ENCODE results near the gene RNF14.

RNF14 gene

GRCh38 chr5:141976176-141976575, 7.3 kb downstream of the RNF14 start:
- no peak for DNase-seq (ENCODE audit: low read depth in 2 of 2)

- DNase-seq (ENCODE audit: low read depth in 2 of 2), result no peak
These were observed 9.5 kb downstream of the RNF14 start for GRCh38 chr5:141978389-141978788.

DNA sequence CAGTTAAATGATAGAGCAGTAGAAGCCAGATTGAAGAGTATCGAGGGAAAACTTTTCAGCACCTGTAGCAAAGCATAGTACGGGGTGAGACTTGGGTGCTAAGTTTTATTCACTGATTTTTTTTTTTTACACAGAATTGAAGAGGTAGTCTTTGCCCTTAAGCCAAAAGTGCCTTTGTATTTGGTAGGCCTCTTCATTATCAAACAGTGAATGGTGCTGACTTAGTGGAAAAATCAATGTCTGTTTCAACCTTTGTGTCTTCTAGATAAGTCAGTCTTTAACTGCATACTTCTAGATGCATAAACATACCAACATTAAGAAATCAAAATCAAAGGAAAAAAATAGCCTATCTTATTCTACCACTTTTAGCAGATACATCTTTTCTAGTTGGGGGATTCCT, 13.7 kb downstream of the RNF14 start:
- no peak for DNase-seq (ENCODE audit: low read depth in 2 of 2)

- no peak for DNase-seq (ENCODE audit: low read depth in 2 of 2)
These were observed 17.2 kb downstream of the RNF14 start for GRCh38 chr5:141986072-141986471.

- no peak for DNase-seq (ENCODE audit: low read depth in 2 of 2)
These were observed 20.8 kb downstream of the RNF14 start for GRCh38 chr5:141989720-141990119.

DNA sequence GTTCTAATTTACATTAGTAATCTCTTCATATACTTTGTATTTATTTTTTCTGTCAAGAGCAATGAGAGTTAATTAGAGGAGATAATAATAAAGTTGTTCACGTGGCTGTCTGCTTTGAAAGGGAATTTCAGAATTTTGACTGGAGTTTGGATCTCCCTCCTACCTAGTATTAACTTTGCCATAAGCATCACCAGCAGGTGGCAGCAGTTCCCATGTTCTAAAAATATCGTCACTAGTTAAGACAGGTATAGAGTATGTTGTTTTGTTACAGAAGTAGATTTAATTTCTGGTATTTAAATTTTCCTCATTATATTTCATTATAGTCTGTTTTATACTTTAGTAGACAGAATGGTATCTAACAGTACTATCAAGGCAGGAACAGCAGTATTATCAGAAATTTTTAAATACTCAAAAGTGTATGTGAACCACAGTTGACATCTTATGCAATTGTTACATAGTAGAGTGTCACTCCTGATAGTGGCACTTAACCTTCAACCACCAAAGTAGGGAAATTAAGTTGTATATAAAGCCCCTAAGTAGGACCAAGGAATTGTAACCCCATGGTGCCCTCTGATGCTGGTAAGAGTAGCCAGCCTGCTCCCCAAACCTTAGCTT, 23.6 kb downstream of the RNF14 start:
- peak; percentile 48 to 76 for DNase-seq (ENCODE audit: low read depth in 2 of 2)

DNA sequence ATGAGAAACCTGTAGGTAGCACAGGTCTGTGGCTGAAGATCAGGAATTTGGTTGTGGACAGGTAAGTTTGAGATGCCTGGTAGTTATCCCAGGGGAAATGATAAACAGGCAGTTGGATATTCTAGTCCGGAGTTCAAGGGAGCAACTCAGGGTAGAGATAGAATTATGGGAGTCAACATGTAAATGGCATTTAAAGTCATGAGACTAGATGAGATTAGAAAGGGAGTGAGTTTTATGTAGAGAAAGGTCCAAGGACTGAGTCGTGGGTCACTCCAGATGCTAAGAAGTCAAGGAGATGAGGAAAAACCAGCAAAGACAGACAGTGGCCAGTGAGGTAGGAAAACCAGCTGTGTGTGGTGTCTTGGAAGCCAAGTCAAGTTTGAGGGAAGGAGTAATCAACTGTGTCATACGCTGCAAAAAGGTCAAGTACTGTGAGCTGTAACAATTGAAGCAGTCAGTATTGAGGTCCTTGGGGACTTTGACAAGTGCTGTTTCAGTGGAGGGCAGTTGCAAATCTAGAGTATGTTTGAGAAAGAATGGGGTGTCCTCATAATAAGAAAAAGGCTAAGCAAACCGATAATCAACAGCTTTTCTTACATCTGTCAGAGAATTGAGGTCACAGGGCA, 25.7 kb downstream of the RNF14 start:
- no peak for DNase-seq (ENCODE audit: low read depth in 2 of 2)

DNA sequence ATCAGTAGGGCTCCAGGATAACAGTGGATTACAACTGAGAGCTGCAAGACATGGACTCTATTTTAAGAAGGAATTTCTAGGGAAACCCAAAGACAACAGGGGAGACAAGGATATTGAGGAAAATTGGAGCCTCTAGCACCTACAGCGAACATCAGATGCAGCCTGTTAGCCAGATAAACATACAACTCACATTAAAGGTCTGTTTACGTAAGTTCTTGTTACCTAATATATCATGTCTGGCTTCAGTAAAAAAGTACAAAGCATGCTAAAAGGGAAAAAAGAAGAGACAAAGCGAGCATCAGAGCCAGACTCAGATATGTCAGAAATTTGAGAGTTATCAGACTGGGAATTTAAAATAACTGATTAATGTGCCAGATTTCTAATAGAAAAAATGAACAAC, 26.8 kb downstream of the RNF14 start:
- no peak for DNase-seq (ENCODE audit: low read depth in 2 of 2)

DNA sequence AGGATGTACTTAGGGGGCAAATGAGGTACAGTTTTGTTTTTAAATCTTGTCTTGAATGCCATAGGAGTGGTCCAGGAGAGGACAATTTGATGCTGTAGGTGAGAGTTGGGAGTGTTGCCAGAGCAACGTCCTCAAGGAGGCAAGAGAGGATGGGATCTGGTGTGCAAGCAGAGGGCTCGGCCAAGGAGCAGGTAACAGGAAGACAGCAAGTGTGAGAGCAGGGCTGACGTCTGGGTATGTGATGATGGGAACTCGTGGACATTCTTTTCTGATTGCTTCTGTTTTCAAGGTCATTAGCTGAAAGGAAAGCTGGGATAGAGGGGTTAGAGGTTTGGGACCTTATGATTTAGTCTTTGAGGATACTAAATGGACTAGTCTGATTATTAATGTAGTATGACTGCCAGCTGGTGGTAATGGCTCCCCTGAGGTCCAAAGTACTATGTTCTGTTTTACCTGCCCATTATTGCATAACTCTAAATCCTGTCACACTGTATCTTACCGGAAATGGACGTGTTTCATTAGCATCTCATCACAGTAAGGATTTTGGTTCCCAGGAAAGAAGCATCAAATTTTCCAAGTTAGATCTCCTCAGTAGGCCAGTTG, 28.6 kb downstream of the RNF14 start:
- DNase-seq (ENCODE audit: low read depth in 2 of 2), result no peak

GRCh38 chr5:142000173-142000572, 31.3 kb downstream of the RNF14 start:
- DNase-seq (ENCODE audit: low read depth in 2 of 2), result no peak

- no peak for DNase-seq (ENCODE audit: low read depth in 2 of 2)
These were observed 32.0 kb downstream of the RNF14 start for GRCh38 chr5:142000704-142001484.

DNA sequence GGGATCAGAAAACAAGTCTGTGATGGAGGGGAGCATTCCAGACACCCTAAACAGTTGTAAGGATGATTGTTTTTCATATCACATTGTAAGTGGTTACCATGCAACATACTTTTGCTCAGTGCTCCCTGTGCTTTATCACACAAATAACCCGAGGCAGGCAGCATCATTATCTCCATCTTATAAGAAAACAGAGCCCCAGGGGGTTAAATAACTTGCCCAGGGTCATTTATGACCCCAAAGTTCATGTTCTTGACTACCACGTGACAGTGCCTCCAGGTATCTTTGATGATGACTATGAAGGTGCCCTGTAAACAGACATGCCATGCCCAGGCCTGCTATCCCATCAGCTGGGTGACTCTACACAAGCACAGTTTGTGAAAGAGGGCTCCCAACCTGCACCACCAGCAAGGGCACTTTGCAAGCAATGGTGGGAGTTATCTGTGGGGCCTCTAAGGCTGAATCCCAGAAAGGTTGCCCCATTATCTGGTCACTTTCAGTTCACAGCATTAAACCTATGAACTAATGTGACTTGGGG, 34.4 kb downstream of the RNF14 start:
- no peak for DNase-seq (ENCODE audit: low read depth in 2 of 2)

- DNase-seq (ENCODE audit: low read depth in 2 of 2), result no peak
These were observed 37.7 kb downstream of the RNF14 start for GRCh38 chr5:142006363-142007236.

DNA sequence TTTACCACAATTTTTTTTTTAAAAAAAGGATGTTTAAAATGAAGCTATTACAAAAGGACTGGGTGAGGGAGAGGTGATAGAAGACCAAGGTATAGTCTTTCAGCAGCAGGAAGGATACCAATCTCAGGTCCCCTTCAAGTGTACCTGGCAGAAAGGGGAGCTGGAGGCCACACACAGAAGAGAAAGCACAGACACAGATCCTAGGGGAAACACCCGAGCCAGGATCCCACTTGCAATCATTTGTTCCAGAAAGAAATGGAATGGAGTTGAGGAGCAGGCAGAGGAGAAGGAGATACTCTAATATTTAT, 38.3 kb downstream of the RNF14 start:
- no peak for DNase-seq (ENCODE audit: low read depth in 2 of 2)

GRCh38 chr5:142008813-142009212, 39.9 kb downstream of the RNF14 start:
- no peak for DNase-seq (ENCODE audit: low read depth in 2 of 2)

- DNase-seq (ENCODE audit: low read depth in 2 of 2), result no peak
These were observed 41.0 kb downstream of the RNF14 start for GRCh38 chr5:142009886-142010285.

DNA sequence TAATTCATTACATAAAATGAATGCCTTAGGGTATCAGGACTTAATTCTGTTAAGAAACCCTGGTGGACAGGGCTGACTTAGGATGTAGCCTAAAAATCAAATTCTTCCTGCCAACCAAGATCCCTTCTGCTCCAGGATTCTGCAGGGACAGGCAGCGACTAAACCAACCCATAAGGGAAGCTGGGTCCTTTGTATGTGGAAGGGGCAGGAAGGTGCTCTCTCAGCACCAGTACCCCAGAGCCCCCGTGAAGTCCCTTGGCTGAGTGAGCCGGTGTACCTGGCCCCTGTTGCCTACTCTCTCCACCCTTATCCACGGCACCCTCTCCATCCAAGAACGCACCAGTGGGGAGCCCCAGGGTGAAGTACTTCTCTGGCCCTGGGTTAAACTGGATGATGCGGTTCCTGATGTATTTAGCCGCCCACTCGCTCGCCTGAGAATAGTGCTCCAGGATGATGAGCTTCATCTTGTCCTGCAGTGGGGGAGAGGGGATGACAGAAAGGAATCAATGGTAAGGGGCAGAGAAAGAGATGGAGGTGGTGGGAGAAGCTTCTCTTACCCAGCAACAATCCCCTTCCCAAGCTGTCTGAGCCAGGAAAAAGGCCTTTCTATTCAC, 42.8 kb downstream of the RNF14 start:
- no peak for DNase-seq (ENCODE audit: low read depth in 2 of 2)

DNA sequence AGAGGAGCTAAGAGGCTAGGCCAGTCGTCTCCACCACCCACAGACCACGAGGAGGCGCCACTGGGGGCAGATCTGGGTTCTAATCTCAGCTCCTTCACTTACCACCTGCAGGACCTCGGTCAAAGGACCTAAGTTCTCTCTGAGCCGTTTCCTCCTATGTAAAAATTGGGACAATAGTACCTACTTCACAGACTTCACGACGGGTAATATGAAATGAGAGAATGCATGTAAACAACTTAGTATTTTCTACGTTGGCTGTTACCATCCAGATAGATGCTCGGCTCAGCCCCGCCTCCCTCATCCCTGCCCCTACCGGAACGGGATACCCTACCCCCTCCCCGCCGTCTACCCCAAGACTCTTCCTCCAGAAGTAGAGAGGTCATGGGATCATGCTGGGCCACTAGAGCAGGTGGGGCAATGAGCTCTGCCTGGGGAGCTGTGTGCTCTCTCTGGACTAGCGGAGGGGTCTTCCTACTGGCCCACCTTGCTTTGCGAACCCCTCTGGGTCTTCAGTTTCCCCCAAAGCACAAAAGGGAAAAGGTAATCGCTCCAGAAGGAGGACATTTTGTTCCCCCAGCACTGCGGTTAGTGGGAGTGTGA, 43.4 kb downstream of the RNF14 start:
- peak in 1 of 2 donors; percentile 55 for DNase-seq (ENCODE audit: low read depth in 2 of 2)

GRCh38 chr5:142012792-142013388, 44.0 kb downstream of the RNF14 start, which contains the start of gene GNPDA1:
GNPDA1 (minus strand) TSS chr5:142013027; CDS start chr5:142012035, 992 bp downstream.
- DNase-seq (ENCODE audit: low read depth in 2 of 2), result peak; percentile 34 to 37
